K562 (cell line): ENCODE results near the gene LNPEP. TPM values are rescaled to one million over a fixed set of nuclear protein-coding genes. Genes with fewer than 3 reads are reported as not detected.
A peak's percentile ranks its signal among the peaks of the same experiment; 100 is the strongest.

Experiments used
- CHAMP1 ChIP-seq: fragments of 450-650 bp; IDR thresholded peaks from 2 replicates; pipeline ENCODE4 v1.6.1; 2016; ENCODE audit warnings: mild to moderate bottlenecking
- HLTF ChIP-seq: fragments of 450-650 bp; IDR thresholded peaks from 2 replicates; pipeline ENCODE4 v1.6.1; 2016
- IFI16 ChIP-seq: fragments of 250-450 bp; sonication (Bioruptor Pico); IDR thresholded peaks from 2 replicates; pipeline ENCODE4 v2.1.2; 2022; ENCODE audit warnings: mild to moderate bottlenecking, inconsistent platforms
- MBD2 ChIP-seq: sonication (generic); IDR thresholded peaks from 2 replicates; pipeline ENCODE4 v1.6.1; 2016; ENCODE audit warnings: low read depth, borderline replicate concordance
- UBTF ChIP-seq, 2 experiments: IDR thresholded peaks; 2 replicates each; pipeline ENCODE4 v1.6.1; 2012; ENCODE audit warnings: improper control_type of control experiment in 2 of 2, low read depth in 2 of 2, low read length in 2 of 2, borderline replicate concordance in 1 of 2
- ZNF407 ChIP-seq: fragments of 450-650 bp; IDR thresholded peaks from 2 replicates; pipeline ENCODE4 v1.6.1; 2016; ENCODE audit warnings: low read depth
- polyA plus RNA-seq, 8 experiments: library from polyadenylated mRNA; depleted of rRNA in 4 of 8; stranded (reverse) in 5 of 8; unstranded in 3 of 8; fragments of >200 nt; fragmentation: Nextera tagmentation in 2 of 8; fragmentation: Illumina TruSeq in 1 of 8; extraction: Ambion mirVana in 2 of 8; extraction: Trizol in 1 of 8; gene quantifications; 2 replicates each; pipeline versions ENCODE4 v1.2.1 to v1.2.3, GENCODE V29; 2011 to 2014; ENCODE audit warnings: inconsistent platforms in 1 of 8, missing spikeins in 1 of 8
- total RNA-seq, 7 experiments: library from RNA; depleted of rRNA in 6 of 7; stranded (reverse); fragments of >200 nt in 6 of 7; fragmentation: Illumina TruSeq in 2 of 7; extraction: Trizol in 2 of 7; gene quantifications; 2 replicates each; pipeline versions ENCODE4 v1.2.1 to v1.2.3, GENCODE V29; 2011 to 2021; ENCODE audit warnings: low replicate concordance in 1 of 7

The LNPEP gene
- total and polyA plus RNA-seq, 9 of the 15 experiments (the other 6 are each of a cell fraction or from before 2014, with no cell fraction given): 2.6 to 27.9 (median 11.2) TPM

GRCh38 chr5:96934708-96935558 is 947 bp upstream of the LNPEP start (continued):
- TF ChIP-seq IFI16 (no peak), UBTF (IDR thresholded peaks at IDR 0.05; ENCODE audit: borderline replicate concordance in 1 of 2, low read depth in 2 of 2, low read length in 2 of 2) (peak; percentile 90 to 92; a peak in 3 of 4 replicates), ZNF407 (0 out of 2 replicates have a peak, but pooled peaks have one; percentile 22), HLTF (no peak; the same call in 1 of the 2 replicates), CHAMP1 (0 out of 2 replicates have a peak, but pooled peaks have one; percentile 38), MBD2 (peak; percentile 53; the same call in 1 of the 2 replicates)
